H1 (cell line): ENCODE results near the gene NKAIN2. TPM values are rescaled to one million over a fixed set of nuclear protein-coding genes. Genes with fewer than 3 reads are reported as not detected.

Experiments used
- POU5F1 ChIP-seq: IDR thresholded peaks from 2 replicates; pipeline ENCODE4 v1.6.1; 2011; ENCODE audit warnings: low read depth, mild to moderate bottlenecking, low read length, moderate library complexity
- RNF2 ChIP-seq: fragments of 200-900, 300-1000 bp; sonication (generic); IDR thresholded peaks from 2 replicates; pipeline ENCODE4 v1.7.1; 2016; ENCODE audit warnings: borderline replicate concordance, low read depth, mild to moderate bottlenecking, antibody characterized with exemption, low read length; ENCODE audit not compliant: poor library complexity, severe bottlenecking; ENCODE audit errors: missing control alignments
- YY1 ChIP-seq: IDR thresholded peaks from 2 replicates; pipeline ENCODE4 v1.6.1; 2011; ENCODE audit warnings: low read depth, mild to moderate bottlenecking, low read length
- ZNF274 ChIP-seq: IDR thresholded peaks from 2 replicates; pipeline ENCODE4 v1.7.0; 2012; ENCODE audit warnings: low read length, borderline replicate concordance; ENCODE audit errors: extremely low read depth
- polyA plus RNA-seq, 7 experiments: library from polyadenylated mRNA; depleted of rRNA in 3 of 7; stranded (reverse) in 5 of 7; unstranded in 2 of 7; fragments of >200 nt in 5 of 7; fragments of 200-250 nt in 2 of 7; gene quantifications; 1 replicate in 5 of 7; 2 replicates in 1 of 7; 4 replicates in 1 of 7; pipeline versions ENCODE4 v1.2.1 to v1.2.3, GENCODE V29; 2011 to 2013; ENCODE audit warnings: missing spikeins in 2 of 7, mixed read lengths in 2 of 7
- total RNA-seq: library from RNA; stranded (reverse); fragmentation: NEBNext Ultra II Directional; extraction: Animal tissue kit (Norgen Biotek cat#: 25700); gene quantifications from 2 replicates; pipeline ENCODE4 v1.2.1, GENCODE V29; 2021
- TF ChIP-seq, protein P1 (sequence below): IDR thresholded peaks from 2 replicates; pipeline ENCODE4 v1.6.1; 2012; ENCODE audit warnings: inconsistent platforms

Gene NKAIN2
- total and polyA plus RNA-seq, 2 of the 8 experiments (the other 6 are each of a cell fraction or from before 2014, with no cell fraction given), result 0.20 to 0.34 TPM

DNA sequence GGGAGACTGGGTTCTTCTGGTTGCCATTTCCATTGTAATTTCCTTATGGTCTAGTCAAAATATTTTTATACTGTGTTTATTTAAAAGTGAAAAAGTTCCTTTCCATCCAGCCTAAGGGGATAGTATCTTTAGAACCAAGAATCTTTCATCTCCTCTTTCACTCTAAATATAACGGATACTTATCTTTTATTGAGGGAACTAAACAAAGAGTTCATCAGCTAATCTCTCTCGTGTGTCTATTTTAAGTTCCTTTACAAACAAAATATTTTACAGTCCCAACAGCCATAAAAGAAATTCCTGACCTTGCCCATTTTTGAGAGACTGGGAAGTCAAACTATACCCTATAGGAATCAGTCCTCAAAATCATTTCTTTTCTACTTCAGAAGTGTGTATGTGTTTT lies 232.7 kb downstream of the NKAIN2 start (continued):
- TF ChIP-seq, protein P1, sequence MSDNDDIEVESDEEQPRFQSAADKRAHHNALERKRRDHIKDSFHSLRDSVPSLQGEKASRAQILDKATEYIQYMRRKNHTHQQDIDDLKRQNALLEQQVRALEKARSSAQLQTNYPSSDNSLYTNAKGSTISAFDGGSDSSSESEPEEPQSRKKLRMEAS, result no peak
- TF ChIP-seq YY1, result no peak
- TF ChIP-seq ZNF274, result no peak
- TF ChIP-seq RNF2, result no peak
- TF ChIP-seq POU5F1, result no peak
- TF ChIP-seq, all 59 proteins: peak for 0
